H54 (cell line): Measurements from ENCODE around the gene CD2AP.

Experiments
- DNase-seq: peaks from one replicate; pipeline ENCODE4 v3.0.0; 2011; ENCODE audit warnings: low spot score, mixed read lengths; ENCODE audit not compliant: insufficient read length
- FAIRE-seq: peaks from 3 replicates; lab custom pipeline; 2011; peaks lifted over from hg19 to GRCh38; lab: Jason Lieb, UNC
- POLR2A ChIP-seq: IDR thresholded peaks from 2 replicates; pipeline ENCODE4 v1.6.1; 2011; ENCODE audit warnings: low read depth, mild to moderate bottlenecking, low read length

CD2AP gene

DNA sequence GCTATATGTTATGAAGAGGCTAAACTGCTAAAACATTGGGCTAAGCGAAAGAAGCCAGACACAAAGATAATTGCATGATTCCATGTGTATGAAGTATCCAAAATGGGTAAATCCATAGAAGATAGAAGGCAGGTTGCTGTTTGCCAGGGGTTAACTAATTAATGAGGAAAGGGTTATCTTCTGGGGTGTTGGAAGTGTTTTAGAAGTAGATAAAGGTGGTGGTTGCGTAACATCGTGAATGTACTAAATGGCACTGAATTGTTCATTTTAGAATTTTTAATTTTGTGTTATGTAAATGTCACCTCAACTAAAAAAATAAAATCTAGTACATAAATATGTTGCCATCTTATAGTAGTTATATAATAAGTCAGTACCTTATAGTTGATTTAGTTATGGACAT, 116.4 kb downstream of the CD2AP start:
- TF ChIP-seq POLR2A: no peak
- DNase-seq: no peak
- no peak for FAIRE-seq

DNA sequence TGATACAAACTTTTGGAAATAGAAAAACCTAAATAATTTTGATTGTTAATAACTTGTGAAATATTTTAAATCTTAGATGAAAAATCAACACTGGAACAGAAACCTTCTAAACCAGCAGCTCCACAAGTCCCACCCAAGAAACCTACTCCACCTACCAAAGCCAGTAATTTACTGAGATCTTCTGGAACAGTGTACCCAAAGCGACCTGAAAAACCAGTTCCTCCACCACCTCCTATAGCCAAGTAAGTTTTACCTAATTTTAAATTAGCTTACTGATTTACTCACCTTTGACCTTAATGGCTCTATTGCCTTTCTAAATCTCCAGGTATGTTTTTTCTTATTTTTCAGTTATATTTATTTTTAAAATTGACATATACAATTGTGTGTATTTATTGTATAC, 118.2 kb downstream of the CD2AP start:
- FAIRE-seq: no peak
- no peak for TF ChIP-seq POLR2A
- no peak for DNase-seq

DNA sequence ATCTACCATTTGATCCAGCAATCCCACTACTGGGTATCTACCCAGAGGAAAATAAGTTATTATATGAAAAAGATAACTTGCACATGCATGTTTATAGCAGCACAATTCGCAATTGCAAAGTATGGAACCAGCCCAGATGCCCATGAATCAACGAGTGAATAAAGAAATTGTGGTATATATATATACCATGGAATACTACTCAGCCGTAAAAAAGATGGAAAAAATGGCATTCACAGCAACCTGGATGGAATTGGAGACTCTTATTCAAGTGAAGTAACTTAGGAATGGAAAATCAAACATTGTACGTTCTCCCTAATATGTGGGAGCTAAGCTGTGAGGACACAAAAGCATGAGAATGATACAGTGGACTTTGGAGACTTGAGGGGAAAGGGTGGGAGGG, 120.8 kb downstream of the CD2AP start:
- no peak for TF ChIP-seq POLR2A
- no peak for DNase-seq
- FAIRE-seq: no peak

DNA sequence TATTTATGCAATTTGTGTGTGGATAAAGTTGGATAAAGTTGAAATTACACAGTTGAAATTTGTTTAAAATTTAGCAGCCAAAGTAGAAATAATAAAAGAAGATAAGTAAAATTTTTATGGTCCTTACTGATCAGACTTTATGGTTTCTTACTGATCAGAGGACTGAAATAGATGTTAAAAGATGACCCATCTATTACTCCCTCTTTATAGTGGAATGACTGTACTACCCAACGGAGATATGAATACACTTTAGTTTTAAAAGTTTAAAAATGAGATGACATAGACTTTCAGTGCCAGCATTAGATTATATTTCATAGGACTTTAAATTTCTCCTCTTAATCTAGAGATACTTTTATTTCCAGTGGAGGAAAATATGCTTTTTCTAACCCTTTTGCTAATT, 121.9 kb downstream of the CD2AP start:
- no peak for TF ChIP-seq POLR2A
- FAIRE-seq (no peak), DNase-seq (no peak)

DNA sequence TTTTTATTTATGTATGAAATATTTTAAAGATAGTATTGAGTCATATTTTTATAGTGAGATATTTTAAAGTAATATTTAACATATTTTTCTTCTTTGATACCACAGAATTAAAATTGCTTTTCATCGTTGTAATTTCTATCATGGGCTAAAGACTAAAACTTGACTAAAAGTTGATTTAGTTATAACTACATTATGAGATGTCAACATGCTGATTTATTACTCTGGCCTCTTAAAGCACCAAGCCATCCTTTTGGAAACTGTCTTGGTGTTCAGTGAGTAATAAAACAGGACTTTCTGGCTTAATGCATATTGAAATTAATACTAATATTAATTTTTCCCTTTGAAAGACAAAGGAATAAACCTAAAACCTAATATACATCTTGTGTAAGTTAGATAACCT, 125.6 kb downstream of the CD2AP start:
- TF ChIP-seq POLR2A: no peak
- FAIRE-seq: peak; percentile 48

DNA sequence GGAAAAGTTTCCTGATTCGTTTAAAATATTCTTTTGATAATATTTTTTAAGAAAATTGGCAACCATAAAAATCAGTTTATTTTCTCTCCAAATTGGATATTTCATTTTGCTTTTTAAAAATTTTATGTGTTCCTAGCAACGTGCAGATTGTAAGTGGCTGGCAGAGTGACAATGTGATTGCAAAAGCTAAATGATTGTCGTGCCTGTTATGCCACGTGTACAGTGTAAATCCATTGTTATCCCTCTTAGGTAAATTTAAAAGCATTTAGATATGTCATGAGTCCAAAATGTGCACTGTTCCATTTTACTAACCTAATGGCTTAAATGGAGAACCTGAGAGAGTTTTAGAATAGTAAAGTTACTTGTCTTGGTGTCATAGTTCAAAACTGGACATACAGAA, 126.4 kb downstream of the CD2AP start:
- DNase-seq (no peak), FAIRE-seq (peak; percentile 77)
- no peak for TF ChIP-seq POLR2A

More for the DNA sequence above, 125.6 kb downstream of the CD2AP start:
- DNase-seq: no peak

DNA sequence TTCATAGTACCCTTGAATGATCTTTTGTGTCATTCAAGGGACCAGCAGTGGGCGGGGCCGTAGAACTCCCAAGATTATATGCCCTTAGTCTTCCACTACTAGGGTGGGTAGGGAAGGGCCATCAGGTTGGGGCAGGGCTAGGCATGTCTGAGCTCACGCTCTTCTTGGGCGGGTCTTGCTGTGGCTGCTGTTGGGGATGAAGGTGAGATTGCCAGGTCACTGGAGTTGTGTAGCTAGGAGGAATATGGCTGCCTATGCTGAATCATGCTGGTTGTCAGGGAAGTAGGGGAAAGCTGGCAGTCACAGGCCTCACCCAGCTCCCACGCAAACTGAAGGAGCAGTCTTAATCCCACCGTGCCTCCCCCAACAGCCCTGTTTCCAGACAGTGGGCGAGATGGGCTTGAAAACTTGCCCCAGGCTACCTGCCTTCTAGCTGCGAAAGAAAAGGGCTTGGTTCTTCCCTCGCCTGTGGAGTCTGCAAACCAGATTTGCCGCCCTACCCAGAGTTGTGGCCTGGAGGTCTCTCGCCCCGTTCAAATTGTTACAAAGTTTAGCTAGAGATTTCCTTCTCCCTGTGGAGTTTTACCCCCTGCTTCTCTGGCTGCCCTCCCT, 144.4 kb downstream of the CD2AP start:
- DNase-seq: no peak
- no peak for FAIRE-seq
- no peak for TF ChIP-seq POLR2A

DNA sequence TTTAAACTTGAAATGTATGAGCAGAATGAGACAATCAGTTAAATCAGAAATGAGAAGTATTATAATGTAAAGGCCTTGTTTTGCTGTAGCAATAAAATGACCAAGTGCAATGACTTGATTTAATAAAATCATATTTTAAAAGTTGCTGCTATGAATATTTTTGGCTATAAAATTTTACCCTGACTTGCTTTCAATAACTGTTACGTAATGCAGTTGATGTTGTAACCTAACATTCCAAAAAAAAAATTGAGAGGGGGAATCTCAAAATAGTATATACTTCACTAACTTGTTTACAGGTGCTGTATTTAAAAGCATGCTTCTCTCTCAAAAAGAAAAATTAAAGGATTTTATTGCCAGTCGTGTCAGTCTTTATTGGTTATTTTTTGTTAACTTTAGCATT, 149.2 kb downstream of the CD2AP start:
- DNase-seq (no peak), FAIRE-seq (no peak)
- no peak for TF ChIP-seq POLR2A

GRCh38 chr6:47628448-47629272, 151.1 kb downstream of the CD2AP start:
- FAIRE-seq: no peak

GRCh38 chr6:47629954-47630353, 152.4 kb downstream of the CD2AP start:
- no peak for DNase-seq
- FAIRE-seq: peak; percentile 70
- TF ChIP-seq POLR2A: no peak

More at GRCh38 chr6:47628448-47629272, 151.1 kb downstream of the CD2AP start:
- no peak for DNase-seq
- TF ChIP-seq POLR2A: no peak

DNA sequence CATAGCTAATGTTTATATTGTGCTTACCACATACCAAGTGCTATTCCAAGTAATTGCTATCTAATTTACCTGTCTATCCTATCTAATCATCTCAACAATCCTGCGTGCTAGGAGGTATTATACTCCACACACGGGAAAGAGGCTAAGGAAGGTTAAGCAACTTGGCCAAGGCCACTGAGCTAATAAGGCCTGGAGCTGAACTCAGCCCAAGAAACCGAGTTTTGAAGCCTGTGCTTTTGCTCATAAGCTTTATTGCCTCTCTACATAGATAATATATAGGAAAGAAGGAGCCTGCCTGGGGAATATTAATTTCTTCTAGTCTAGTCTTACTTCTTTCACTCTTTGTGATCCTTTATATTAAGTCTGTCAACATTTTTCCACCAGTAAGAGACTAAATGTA, 153.0 kb downstream of the CD2AP start:
- FAIRE-seq (no peak), DNase-seq (no peak)
- TF ChIP-seq POLR2A: no peak

DNA sequence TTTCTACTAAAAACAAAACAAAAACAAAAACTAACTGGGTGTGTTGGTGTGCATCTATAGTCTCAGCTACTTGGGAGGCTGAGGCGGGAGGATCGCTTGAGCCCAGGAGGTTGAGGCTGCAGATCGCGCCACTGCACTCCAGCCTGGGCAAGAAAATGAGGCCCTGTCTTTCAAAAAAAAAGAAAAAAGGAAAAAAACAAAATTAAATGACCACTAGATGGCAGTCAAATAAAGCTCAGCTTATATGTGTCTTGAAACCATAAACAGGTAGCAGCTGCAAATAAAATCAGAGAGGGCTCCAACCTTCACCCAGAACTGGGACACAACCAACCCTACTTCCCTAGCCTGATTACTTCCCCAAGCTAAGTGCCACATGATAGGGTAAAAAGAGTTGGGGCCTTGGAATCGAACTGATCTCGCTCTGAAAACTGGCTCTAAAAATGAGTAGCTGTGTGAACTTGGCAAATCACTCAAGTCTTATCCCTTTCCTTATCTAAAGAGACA, 153.7 kb downstream of the CD2AP start:
- no peak for DNase-seq
- no peak for FAIRE-seq
- no peak for TF ChIP-seq POLR2A

DNA sequence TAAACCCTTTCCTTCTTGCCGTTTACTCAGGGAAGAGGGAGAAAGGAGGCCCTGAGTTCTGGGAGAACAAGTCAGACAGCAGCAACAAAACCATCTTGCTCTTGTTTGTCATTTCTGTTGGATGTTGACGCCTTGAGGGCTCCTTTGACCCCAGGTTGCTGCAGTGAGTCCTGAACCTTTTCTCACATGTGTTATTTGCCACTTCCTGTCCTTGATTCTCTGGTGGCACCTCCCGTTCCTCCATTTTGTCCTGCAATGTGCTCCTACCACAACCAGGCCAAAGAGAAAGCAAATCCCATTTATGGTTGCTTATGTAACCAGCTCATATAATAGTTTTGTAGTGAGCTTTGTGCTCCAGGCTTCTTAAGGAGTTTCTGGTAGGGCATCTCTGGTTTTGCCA, 154.2 kb downstream of the CD2AP start:
- FAIRE-seq (no peak), DNase-seq (no peak)
- TF ChIP-seq POLR2A: no peak

DNA sequence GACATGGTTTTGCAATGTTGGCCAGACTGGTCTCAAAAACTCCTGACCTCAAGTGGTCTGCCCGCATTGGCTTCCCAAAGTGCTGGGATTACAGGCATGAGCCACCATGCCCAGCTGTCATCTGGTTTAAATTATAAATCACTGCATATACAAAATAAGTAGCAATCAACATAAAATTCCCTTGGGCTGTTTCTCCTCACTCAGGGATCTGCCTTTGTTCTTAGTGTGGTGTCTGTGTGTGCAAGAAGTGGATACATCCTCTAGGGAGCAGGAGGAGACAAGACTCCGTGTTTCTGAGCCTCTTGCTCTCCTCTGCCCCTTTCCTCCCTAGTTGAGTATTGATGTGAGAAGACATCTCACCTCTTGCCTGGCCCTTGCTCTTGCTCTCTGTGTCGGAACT, 155.6 kb downstream of the CD2AP start:
- TF ChIP-seq POLR2A: no peak
- no peak for DNase-seq
- no peak for FAIRE-seq
